NCI-H446 (cell line): ENCODE data around the gene SMARCD3.
A peak's percentile ranks its signal among the peaks of the same experiment; 100 is the strongest.

Experiments
- DNase-seq, 2 experiments: peaks; one replicate each; lab custom pipeline; 2025; lab: John Stamatoyannopoulos, UW

SMARCD3 gene

DNA sequence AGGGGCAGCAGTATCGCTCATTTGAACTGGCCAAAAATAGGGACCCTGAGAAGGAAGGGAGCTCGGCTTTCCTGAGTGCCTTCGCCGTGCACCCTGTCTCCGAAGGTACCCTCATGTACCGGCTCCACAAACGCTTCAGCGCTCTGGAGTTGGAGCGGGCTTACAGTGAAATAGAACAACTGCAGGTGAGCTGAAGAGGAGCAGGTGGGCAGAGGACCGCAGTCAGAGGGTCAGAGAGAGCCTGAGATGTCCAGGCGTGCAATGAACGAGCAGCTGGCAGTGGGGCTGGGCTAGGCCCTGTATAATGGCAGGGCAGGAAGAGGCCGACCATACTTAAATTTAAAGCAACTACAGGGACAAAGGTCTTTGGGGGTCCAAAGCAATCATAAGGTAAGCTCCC lies 12.1 kb downstream of the SMARCD3 start:
- DNase-seq = no peak

DNA sequence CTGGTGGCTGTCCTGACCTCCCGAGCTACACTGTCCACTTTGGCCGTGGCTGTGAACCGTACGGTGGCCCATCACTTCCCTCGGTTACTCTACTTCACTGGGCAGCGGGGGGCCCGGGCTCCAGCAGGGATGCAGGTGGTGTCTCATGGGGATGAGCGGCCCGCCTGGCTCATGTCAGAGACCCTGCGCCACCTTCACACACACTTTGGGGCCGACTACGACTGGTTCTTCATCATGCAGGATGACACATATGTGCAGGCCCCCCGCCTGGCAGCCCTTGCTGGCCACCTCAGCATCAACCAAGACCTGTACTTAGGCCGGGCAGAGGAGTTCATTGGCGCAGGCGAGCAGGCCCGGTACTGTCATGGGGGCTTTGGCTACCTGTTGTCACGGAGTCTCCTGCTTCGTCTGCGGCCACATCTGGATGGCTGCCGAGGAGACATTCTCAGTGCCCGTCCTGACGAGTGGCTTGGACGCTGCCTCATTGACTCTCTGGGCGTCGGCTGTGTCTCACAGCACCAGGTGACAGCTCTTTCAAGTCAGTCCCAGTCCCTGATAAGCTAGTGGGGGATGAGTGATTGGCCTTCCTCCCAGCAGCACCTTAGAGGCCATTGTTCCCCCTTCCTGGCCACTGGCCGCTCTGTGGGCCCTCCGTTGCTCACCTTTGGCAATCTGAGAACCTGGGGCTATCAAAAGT lies 13.3 kb downstream of the SMARCD3 start:
- DNase-seq = no peak

- DNase-seq = no peak
These were observed 14.7 kb downstream of the SMARCD3 start for GRCh38 chr7:151233804-151234203.

GRCh38 chr7:151232917-151233701 lies 15.4 kb downstream of the SMARCD3 start:
- DNase-seq = peak in 1 of 2 experiments; percentile 40

DNA sequence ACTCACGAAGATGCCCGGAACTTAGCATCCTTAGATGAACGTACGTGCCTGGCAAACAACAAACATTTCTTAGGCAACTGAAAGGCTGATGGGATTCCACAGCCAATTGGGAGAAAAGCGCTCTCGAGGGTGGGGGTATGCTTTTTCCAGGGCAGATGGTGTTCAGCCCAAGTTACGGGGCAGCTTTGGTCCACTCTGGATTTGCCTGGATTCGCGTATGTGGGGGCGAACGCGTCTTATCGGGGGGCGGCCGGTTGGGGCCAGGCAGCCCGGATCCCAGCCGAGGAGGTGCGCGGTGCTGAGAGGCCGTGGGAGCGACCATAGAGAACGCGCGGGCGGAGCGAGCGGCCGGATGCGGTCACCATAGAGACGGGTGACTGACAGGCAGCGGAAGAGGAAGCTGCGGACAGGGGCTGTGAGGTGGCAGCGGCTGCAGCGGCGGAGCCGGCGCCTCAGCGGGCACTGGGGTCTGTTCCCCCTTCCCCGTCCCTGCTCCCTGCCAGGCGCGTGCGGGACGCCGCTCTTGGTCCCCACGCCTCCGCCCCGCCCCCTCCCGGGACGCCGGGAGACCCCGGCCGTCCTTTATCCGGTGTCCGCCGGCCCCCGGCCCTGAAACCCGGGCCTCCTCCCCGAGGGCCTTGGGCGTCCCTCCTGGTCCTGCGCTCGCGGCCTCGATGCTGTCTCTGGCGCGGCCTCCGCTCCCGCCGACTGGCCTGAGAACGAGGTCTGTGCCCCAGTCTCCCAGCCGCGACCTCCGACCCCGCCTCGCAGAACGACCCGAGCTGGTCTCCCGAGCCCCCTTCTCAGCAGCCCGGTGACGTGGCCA lies 16.2 kb downstream of the SMARCD3 start, which contains the start of gene CHPF2:
TSS of gene CHPF2 (plus strand) at position 393 of the 826 bp plus-strand sequence. CDS start 1,529 bp downstream, outside the sequence.
- peak; percentile 39 to 80 for DNase-seq

- no peak for DNase-seq
These were observed 17.4 kb downstream of the SMARCD3 start for GRCh38 chr7:151231080-151231479.

GRCh38 chr7:151229249-151229648 lies 19.2 kb downstream of the SMARCD3 start:
- no peak for DNase-seq

- no peak for DNase-seq
These were observed 20.2 kb downstream of the SMARCD3 start for GRCh38 chr7:151228024-151228866.

- DNase-seq = peak; percentile 92 to 97
These were observed 21.4 kb downstream of the SMARCD3 start, which contains the start of gene ABCF2 for GRCh38 chr7:151226875-151227782. Gene ABCF2 (minus strand): TSS chr7:151227205. CDS start chr7:151226458, 747 bp downstream.

DNA sequence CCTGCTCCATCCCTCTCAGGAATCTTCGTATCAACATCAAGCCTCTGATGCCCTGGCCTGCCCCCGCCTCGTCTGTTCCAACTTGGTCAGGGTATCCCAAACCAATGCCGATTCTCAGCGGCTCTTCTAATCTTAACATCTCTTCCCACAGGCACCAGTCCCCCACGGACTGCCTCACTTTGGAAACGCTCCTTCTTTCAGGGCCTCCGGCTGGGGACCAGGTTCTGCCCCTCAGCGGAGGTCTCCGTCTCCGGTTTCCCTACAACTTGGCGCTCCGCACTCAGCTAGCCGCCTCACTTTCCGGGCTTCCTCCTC lies 22.0 kb downstream of the SMARCD3 start:
- no peak for DNase-seq

GRCh38 chr7:151225948-151226510 lies 22.5 kb downstream of the SMARCD3 start:
- DNase-seq = no peak

DNA sequence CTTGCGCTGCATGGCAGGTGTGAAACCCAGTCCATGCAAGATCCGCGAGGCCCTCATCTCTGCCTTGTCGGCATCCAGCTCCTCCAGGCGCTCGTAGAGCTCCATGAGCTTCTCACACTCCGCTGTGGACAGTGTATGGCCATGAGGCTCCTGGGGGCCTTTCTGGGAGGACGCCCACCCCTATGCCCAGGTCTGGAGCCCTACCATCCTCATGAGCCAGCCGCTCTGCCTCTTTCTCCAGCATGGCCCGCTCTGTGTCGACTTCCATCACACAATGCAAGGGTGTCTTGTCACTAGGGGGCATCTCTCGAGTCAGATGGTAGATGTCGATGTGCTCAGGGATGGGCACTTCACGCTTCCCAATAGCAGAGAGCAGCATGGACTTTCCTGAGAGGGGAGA lies 24.8 kb downstream of the SMARCD3 start:
- no peak for DNase-seq

GRCh38 chr7:151218170-151218569 lies 30.3 kb downstream of the SMARCD3 start:
- no peak for DNase-seq

- no peak for DNase-seq
These were observed 33.1 kb downstream of the SMARCD3 start for GRCh38 chr7:151215396-151215795.

DNA sequence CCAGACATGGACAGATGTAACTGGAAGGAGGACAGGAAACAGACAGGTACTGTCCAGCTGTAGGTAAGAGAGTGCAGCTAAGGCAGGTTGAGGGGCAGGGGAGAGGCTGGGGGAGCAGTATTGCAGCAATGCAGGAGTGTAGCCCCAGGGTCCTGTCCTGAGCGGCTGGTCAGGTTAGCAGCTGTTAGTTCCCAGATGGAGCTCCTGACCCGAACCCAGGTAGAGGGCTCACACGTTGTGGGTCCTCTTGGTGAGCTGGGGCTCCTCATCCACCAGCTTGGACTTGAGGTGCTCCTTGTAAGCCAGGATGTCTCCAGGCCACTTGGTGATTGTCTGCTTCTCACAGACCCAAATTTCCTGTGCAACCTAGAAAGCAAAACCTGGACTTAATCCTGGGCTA lies 34.7 kb downstream of the SMARCD3 start:
- no peak for DNase-seq

- DNase-seq = no peak
These were observed 35.9 kb downstream of the SMARCD3 start for GRCh38 chr7:151212626-151213025.

DNA sequence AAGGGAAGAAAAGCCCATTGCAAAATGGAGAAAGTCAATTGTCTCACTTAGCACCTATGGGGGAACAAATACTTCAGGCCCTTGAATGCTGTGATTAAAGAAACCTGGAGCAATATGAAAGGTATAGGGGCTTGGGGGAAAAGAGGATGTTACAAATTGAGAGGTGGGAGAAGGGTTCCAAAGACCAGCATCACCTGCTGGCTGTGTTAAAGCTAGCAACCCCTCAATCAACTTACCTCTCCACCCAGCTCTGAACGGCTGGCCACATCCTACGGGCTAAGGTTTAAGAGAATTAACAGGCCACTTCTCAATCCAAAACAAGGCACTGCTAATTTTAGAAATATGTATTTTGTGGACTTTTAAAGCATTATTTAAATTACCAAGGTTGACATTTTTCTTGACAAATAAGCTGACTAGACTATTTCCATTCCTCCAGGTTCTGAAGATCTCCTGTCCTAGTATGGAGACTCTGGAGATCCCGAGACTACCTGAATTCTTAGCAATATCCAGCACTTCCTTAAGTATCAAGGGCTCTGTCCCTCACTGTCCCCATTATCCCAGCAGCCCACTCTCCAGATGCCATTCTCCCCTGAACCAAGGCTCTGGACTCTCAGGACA lies 37.2 kb downstream of the SMARCD3 start:
- DNase-seq = no peak

- no peak for DNase-seq
These were observed 38.2 kb downstream of the SMARCD3 start, which contains the start of gene H2BK1 for GRCh38 chr7:151210087-151210854. Gene H2BK1 (minus strand): TSS chr7:151210488. CDS start chr7:151210318, 170 bp downstream.

- DNase-seq = no peak
These were observed 38.9 kb downstream of the SMARCD3 start for GRCh38 chr7:151209588-151209987.
